ENCODE results near the gene TCERG1L.

The TCERG1L gene

GRCh38 chr10:131044379-131045111, 267.0 kb downstream of the TCERG1L start:
- Histone ChIP-seq H3K36me3 (ENCODE audit: insufficient read depth, low read length) (no peaks in the 10 kb centered on the region), H3F3A (ENCODE audit: low read depth) (no peaks in the 10 kb centered on the region), H3K4me1 (ENCODE audit: insufficient read depth, low read length, poor library complexity, severe bottlenecking) (no peaks in the 10 kb centered on the region), H3K9me2 (replicated peaks; ENCODE audit: low read depth, low read length) (no peaks in the 10 kb centered on the region), H3K4me3 (ENCODE audit: low read length, poor library complexity, severe bottlenecking) (no peak overlapping the region), H3K27me3 (ENCODE audit: insufficient read depth, low read length, poor library complexity, severe bottlenecking) (no peaks in the 10 kb centered on the region), H3K4me2 (ENCODE audit: low read depth, low read length, poor library complexity, severe bottlenecking) (no peak overlapping the region), H3K79me2 (ENCODE audit: insufficient read depth, low read length) (no peaks in the 10 kb centered on the region), H3K9ac (ENCODE audit: low read depth, low read length, poor library complexity, severe bottlenecking) (no peak overlapping the region), H3K9me3 (ENCODE audit: insufficient read depth, low read depth, low read length) (0 out of 2 replicates have a peak, but pooled peaks cover 4% of the 10 kb centered on the region), H2AFZ (ENCODE audit: low read length) (no peak overlapping the region), H4K20me1 (ENCODE audit: insufficient read depth, low read length, poor library complexity, severe bottlenecking) (no peaks in the 10 kb centered on the region)
- TF ChIP-seq EZH2phosphoT487 (IDR thresholded peaks at IDR 0.05; ENCODE audit: borderline replicate concordance) (no peak), CTCF (conservative IDR thresholded peaks at IDR 0.05; ENCODE audit: low read length) (no peak)

GRCh38 chr10:131043039-131043691, 268.4 kb downstream of the TCERG1L start:
- Histone ChIP-seq H3K9me3 (ENCODE audit: insufficient read depth, low read depth, low read length) (0 out of 2 replicates have a peak, but pooled peaks cover 4% of the 10 kb centered on the region), H3K4me2 (ENCODE audit: low read depth, low read length, poor library complexity, severe bottlenecking) (no peak overlapping the region), H3F3A (ENCODE audit: low read depth) (no peaks in the 10 kb centered on the region), H3K27me3 (ENCODE audit: insufficient read depth, low read length, poor library complexity, severe bottlenecking) (no peaks in the 10 kb centered on the region), H3K4me3 (ENCODE audit: low read length, poor library complexity, severe bottlenecking) (no peak overlapping the region), H3K36me3 (ENCODE audit: insufficient read depth, low read length) (no peaks in the 10 kb centered on the region), H3K9me2 (replicated peaks; ENCODE audit: low read depth, low read length) (no peaks in the 10 kb centered on the region), H2AFZ (ENCODE audit: low read length) (no peak overlapping the region), H3K4me1 (ENCODE audit: insufficient read depth, low read length, poor library complexity, severe bottlenecking) (no peaks in the 10 kb centered on the region), H3K9ac (ENCODE audit: low read depth, low read length, poor library complexity, severe bottlenecking) (no peak overlapping the region), H3K79me2 (ENCODE audit: insufficient read depth, low read length) (no peaks in the 10 kb centered on the region), H4K20me1 (ENCODE audit: insufficient read depth, low read length, poor library complexity, severe bottlenecking) (no peaks in the 10 kb centered on the region)
- TF ChIP-seq EZH2phosphoT487 (IDR thresholded peaks at IDR 0.05; ENCODE audit: borderline replicate concordance) (no peak), CTCF (conservative IDR thresholded peaks at IDR 0.05; ENCODE audit: low read length) (no peak)
